Liver (tissue), 9 donors: Measurements from ENCODE around the gene AATK. TPM values are rescaled to one million over a fixed set of nuclear protein-coding genes. Genes with fewer than 3 reads are reported as not detected.

Source experiments
- DNase-seq: peaks from one replicate; pipeline ENCODE4 v3.0.0-alpha.2; 2017; ENCODE audit warnings: low spot score
- H3K27ac ChIP-seq, 2 donors: one replicate each; pipeline ENCODE4 v1.7.0; 2013; ENCODE audit warnings: inconsistent platforms in 2 of 2, low read length in 2 of 2, control low read depth in 1 of 2, low read depth in 1 of 2, mild to moderate bottlenecking in 1 of 2
- H3K27me3 ChIP-seq, 4 donors: one replicate each; pipeline versions ENCODE4 v1.6.1 to v1.7.0; 2013; ENCODE audit warnings: low read length in 3 of 4, inconsistent platforms in 1 of 4, mild to moderate bottlenecking in 1 of 4, moderate library complexity in 1 of 4; ENCODE audit not compliant: control insufficient read depth in 4 of 4, insufficient read depth in 4 of 4
- H3K36me3 ChIP-seq, 4 donors: one replicate each; pipeline versions ENCODE4 v1.6.1 to v1.7.0; 2013; ENCODE audit warnings: low read length in 3 of 4, mild to moderate bottlenecking in 3 of 4, low read depth in 1 of 4, moderate library complexity in 1 of 4; ENCODE audit not compliant: control insufficient read depth in 4 of 4, insufficient read depth in 3 of 4
- H3K4me1 ChIP-seq, 4 donors: one replicate each; pipeline versions ENCODE4 v1.6.1 to v1.7.0; 2013; ENCODE audit warnings: low read length in 3 of 4, mild to moderate bottlenecking in 3 of 4, moderate library complexity in 1 of 4; ENCODE audit not compliant: control insufficient read depth in 4 of 4, insufficient read depth in 4 of 4
- H3K4me3 ChIP-seq, 3 donors: one replicate each; pipeline versions ENCODE4 v1.6.1 to v1.7.0; 2013; ENCODE audit warnings: low read length in 3 of 3, control low read depth in 1 of 3, low read depth in 1 of 3, mild to moderate bottlenecking in 1 of 3
- H3K9ac ChIP-seq, 2 donors: one replicate each; pipeline ENCODE4 v1.7.0; 2013; ENCODE audit warnings: low read length in 2 of 2, mild to moderate bottlenecking in 2 of 2, moderate library complexity in 2 of 2, control low read depth in 1 of 2, low read depth in 1 of 2
- H3K9me3 ChIP-seq, 4 donors: one replicate each; pipeline versions ENCODE4 v1.6.1 to v1.7.0; 2013; ENCODE audit warnings: low read length in 3 of 4; ENCODE audit not compliant: control insufficient read depth in 4 of 4
- FOXA1 ChIP-seq: IDR thresholded peaks from 2 replicates; pipeline ENCODE4 v1.6.1; 2016; ENCODE audit warnings: antibody characterized with exemption
- GABPA ChIP-seq, 2 donors: IDR thresholded peaks in 1 of 2; conservative IDR thresholded peaks in 1 of 2; 2 replicates each; pipeline ENCODE4 v1.6.1; 2016; ENCODE audit warnings: antibody characterized with exemption in 2 of 2, mild to moderate bottlenecking in 1 of 2, moderate library complexity in 1 of 2
- HNF4A ChIP-seq, 2 donors: conservative IDR thresholded peaks; 2 replicates each; pipeline ENCODE4 v1.6.1; 2016; ENCODE audit warnings: antibody characterized with exemption in 2 of 2, mild to moderate bottlenecking in 2 of 2
- HNF4G ChIP-seq: IDR thresholded peaks from 2 replicates; pipeline ENCODE4 v1.6.1; 2016; ENCODE audit warnings: antibody characterized with exemption
- JUND ChIP-seq, 2 donors: IDR thresholded peaks; 2 replicates each; pipeline ENCODE4 v1.6.1; 2016; ENCODE audit warnings: antibody characterized with exemption in 2 of 2
- MAX ChIP-seq: IDR thresholded peaks from 2 replicates; pipeline ENCODE4 v1.6.1; 2016; ENCODE audit warnings: antibody characterized with exemption
- NR2F2 ChIP-seq: IDR thresholded peaks from 2 replicates; pipeline ENCODE4 v1.6.1; 2016; ENCODE audit warnings: antibody characterized with exemption
- RAD21 ChIP-seq, 2 donors: IDR thresholded peaks; 2 replicates each; pipeline ENCODE4 v1.6.1; 2016; ENCODE audit warnings: antibody characterized with exemption in 2 of 2, mild to moderate bottlenecking in 2 of 2
- REST ChIP-seq: IDR thresholded peaks from 2 replicates; pipeline ENCODE4 v1.6.1; 2016; ENCODE audit warnings: antibody characterized with exemption, mild to moderate bottlenecking
- RXRA ChIP-seq, 2 donors: IDR thresholded peaks; 2 replicates each; pipeline ENCODE4 v1.6.1; 2017 to 2018; ENCODE audit warnings: antibody characterized with exemption in 2 of 2, mild to moderate bottlenecking in 1 of 2
- SP1 ChIP-seq: IDR thresholded peaks from 2 replicates; pipeline ENCODE4 v1.6.1; 2018; ENCODE audit warnings: antibody characterized with exemption, mild to moderate bottlenecking
- TAF1 ChIP-seq: conservative IDR thresholded peaks from 2 replicates; pipeline ENCODE4 v1.6.1; 2016; ENCODE audit warnings: antibody characterized with exemption, mild to moderate bottlenecking
- WGBS: extraction: QIAGEN DNeasy Blood & Tissue Kit; methylation state at CpG from one replicate; pipeline ENCODE4 v1.1.7; 2013; 5-methylcytosine and 5-hydroxymethylcytosine counted together
- polyA plus RNA-seq, 2 donors: library from polyadenylated mRNA; stranded (reverse) in 1 of 2; unstranded in 1 of 2; fragments of 200-250 nt in 1 of 2; fragments of >200 nt in 1 of 2; fragmentation: Nextera tagmentation in 1 of 2; extraction: Ambion mirVana in 1 of 2; gene quantifications; one replicate each; pipeline versions ENCODE4 v1.2.1 to v1.2.3, GENCODE V29; 2013 to 2015
- total RNA-seq, 2 donors: library from RNA; depleted of rRNA; stranded (reverse); fragments of >200 nt; gene quantifications; one replicate each; pipeline ENCODE4 v1.2.3, GENCODE V29; 2014
- TF ChIP-seq, protein P1 (sequence below): IDR thresholded peaks from 2 replicates; pipeline ENCODE4 v1.6.1; 2016; ENCODE audit warnings: antibody characterized with exemption
- TF ChIP-seq, protein P2 (sequence below): IDR thresholded peaks from 2 replicates; pipeline ENCODE4 v1.6.1; 2016; ENCODE audit warnings: antibody characterized with exemption
- TF ChIP-seq, protein P3 (sequence below): fragments of 150-350 bp; IDR thresholded peaks from 2 replicates; pipeline ENCODE4 v1.5.1; 2017; ENCODE audit warnings: improper control_type of control experiment, low read depth, low read length; ENCODE audit not compliant: missing input control
- donor health status: healthy.
- donor health status: healthy.
- donor health status: healthy.
- donor health status: healthy.
- donor health status: healthy.

AATK gene
- total and polyA plus RNA-seq, 4 donors: 0.24 to 2.3 (median 0.62) TPM

DNA sequence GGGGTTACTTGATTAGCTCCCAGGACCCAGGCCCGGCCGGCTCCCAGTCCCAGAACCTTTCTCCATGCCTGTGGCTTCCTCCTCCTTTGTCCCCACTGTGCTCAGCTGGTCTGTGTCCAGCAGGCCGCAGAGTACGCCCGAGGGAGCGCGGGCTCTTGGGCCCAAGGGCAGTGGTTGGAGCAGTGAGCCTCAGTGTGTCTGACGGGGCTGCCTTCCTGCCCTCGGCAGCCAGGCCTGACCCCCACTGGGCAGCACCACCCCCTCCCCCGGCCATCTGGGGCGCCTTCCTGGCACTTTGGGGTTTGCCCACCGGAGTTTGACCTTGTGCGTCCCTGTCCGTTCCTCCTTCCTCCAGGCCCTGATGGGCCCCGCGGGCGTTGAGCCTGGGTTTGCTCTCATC is 63.2 kb downstream of the AATK start:
- Histone ChIP-seq H3K4me3 (no peak overlapping the region), H3K4me1 (peaks cover 1 to 28% (median 14%) of the 10 kb centered on the region in 4 donors), H3K27me3 (no peaks in the 10 kb centered on the region), H3K9me3 (no peaks in the 10 kb centered on the region), H3K36me3 (peaks cover 6 to 41% (median 20%) of the 10 kb centered on the region in 4 donors), H3K9ac (no peak overlapping the region), H3K27ac (no peak overlapping the region)
- 90% methylated on average over 17 of the region's 17 CpGs for WGBS
- no peak for DNase-seq
- no peak for TF ChIP-seq JUND (IDR thresholded peaks at IDR 0.05)
- no peak for TF ChIP-seq HNF4A (conservative IDR thresholded peaks at IDR 0.05)
- no peak for TF ChIP-seq RAD21 (IDR thresholded peaks at IDR 0.05)
- no peak for TF ChIP-seq SP1
- no peak for TF ChIP-seq RXRA (IDR thresholded peaks at IDR 0.05)
- TF ChIP-seq, protein P1, sequence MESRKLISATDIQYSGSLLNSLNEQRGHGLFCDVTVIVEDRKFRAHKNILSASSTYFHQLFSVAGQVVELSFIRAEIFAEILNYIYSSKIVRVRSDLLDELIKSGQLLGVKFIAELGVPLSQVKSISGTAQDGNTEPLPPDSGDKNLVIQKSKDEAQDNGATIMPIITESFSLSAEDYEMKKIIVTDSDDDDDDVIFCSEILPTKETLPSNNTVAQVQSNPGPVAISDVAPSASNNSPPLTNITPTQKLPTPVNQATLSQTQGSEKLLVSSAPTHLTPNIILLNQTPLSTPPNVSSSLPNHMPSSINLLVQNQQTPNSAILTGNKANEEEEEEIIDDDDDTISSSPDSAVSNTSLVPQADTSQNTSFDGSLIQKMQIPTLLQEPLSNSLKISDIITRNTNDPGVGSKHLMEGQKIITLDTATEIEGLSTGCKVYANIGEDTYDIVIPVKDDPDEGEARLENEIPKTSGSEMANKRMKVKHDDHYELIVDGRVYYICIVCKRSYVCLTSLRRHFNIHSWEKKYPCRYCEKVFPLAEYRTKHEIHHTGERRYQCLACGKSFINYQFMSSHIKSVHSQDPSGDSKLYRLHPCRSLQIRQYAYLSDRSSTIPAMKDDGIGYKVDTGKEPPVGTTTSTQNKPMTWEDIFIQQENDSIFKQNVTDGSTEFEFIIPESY: no peak
- TF ChIP-seq NR2F2: no peak
- TF ChIP-seq TAF1: no peak
- no peak for TF ChIP-seq REST
- no peak for TF ChIP-seq GABPA (IDR thresholded peaks at IDR 0.05 in 1 of 2, conservative IDR thresholded peaks at IDR 0.05 in 1 of 2)
- TF ChIP-seq HNF4G: no peak
- TF ChIP-seq, protein P2, sequence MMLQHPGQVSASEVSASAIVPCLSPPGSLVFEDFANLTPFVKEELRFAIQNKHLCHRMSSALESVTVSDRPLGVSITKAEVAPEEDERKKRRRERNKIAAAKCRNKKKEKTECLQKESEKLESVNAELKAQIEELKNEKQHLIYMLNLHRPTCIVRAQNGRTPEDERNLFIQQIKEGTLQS: no peak
- TF ChIP-seq, protein P3, sequence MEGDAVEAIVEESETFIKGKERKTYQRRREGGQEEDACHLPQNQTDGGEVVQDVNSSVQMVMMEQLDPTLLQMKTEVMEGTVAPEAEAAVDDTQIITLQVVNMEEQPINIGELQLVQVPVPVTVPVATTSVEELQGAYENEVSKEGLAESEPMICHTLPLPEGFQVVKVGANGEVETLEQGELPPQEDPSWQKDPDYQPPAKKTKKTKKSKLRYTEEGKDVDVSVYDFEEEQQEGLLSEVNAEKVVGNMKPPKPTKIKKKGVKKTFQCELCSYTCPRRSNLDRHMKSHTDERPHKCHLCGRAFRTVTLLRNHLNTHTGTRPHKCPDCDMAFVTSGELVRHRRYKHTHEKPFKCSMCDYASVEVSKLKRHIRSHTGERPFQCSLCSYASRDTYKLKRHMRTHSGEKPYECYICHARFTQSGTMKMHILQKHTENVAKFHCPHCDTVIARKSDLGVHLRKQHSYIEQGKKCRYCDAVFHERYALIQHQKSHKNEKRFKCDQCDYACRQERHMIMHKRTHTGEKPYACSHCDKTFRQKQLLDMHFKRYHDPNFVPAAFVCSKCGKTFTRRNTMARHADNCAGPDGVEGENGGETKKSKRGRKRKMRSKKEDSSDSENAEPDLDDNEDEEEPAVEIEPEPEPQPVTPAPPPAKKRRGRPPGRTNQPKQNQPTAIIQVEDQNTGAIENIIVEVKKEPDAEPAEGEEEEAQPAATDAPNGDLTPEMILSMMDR: no peak

DNA sequence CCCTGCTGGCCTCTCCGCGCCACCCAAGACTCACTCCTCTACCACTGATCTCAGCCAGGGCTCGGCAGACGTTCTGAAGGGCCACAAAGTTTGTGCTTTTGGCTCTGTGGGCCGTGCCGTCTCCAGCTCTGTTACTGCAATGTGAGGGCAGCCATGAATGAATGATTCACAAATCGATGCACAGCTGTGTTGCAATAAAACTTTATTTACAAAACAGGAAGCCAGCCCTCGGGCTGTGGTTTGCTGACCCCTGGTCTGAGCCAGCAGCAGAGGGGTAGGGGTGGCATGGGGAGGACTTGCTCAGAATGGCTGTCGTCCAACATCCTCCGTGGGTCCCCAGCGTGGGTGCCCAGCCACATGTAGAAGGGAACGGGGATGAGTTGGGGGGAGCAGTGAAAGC is 63.7 kb downstream of the AATK start:
- Histone ChIP-seq H3K4me1 (peaks cover 4 to 34% (median 19%) of the 10 kb centered on the region in 4 donors), H3K36me3 (peaks cover 6 to 38% (median 17%) of the 10 kb centered on the region in 4 donors), H3K27ac (no peak overlapping the region), H3K27me3 (no peaks in the 10 kb centered on the region), H3K9me3 (no peaks in the 10 kb centered on the region), H3K9ac (no peak overlapping the region), H3K4me3 (no peak overlapping the region)
- TF ChIP-seq MAX: no peak
- TF ChIP-seq HNF4A (conservative IDR thresholded peaks at IDR 0.05): no peak
- TF ChIP-seq RXRA (IDR thresholded peaks at IDR 0.05): no peak
- no peak for TF ChIP-seq NR2F2
- TF ChIP-seq GABPA (IDR thresholded peaks at IDR 0.05 in 1 of 2, conservative IDR thresholded peaks at IDR 0.05 in 1 of 2): no peak
- TF ChIP-seq, protein P2: no peak
- no peak for TF ChIP-seq TAF1
- TF ChIP-seq, protein P1: no peak
- TF ChIP-seq RAD21 (IDR thresholded peaks at IDR 0.05): no peak
- TF ChIP-seq, protein P3: no peak
- no peak for TF ChIP-seq SP1
- TF ChIP-seq HNF4G: no peak
- TF ChIP-seq FOXA1: no peak
- DNase-seq: no peak
- 62% methylated on average over 12 of the region's 12 CpGs for WGBS
